ENCODE data around the gene MSMB. TPM values are rescaled to one million over a fixed set of nuclear protein-coding genes. Genes with fewer than 3 reads are reported as not detected.
A peak's percentile ranks its signal among the peaks of the same experiment; 100 is the strongest.

MSMB gene
- total and polyA plus RNA-seq, 9 of the 15 experiments (the other 6 are each of a cell fraction or from before 2014, with no cell fraction given) = 0.21 to 0.60 TPM; not detected in 7

- TF ChIP-seq MLX (CRISPR knock-in tag; conservative IDR thresholded peaks at IDR 0.05) (no peak), HMGN3 (IDR thresholded peaks at IDR 0.05; ENCODE audit: borderline replicate concordance, extremely low read depth, insufficient read length, low read depth, low read length) (peak; percentile 68), ETS1 (conservative IDR thresholded peaks at IDR 0.05; ENCODE audit: control insufficient read depth, low read depth, low read length) (peak; percentile 77; the same call in 1 of the 2 replicates), JUND (IDR thresholded peaks at IDR 0.05; ENCODE audit: borderline replicate concordance, low read depth, low read length) (peak; percentile 39; the same call in 1 of the 2 replicates), JUND (tag; IDR thresholded peaks at IDR 0.05; ENCODE audit: borderline replicate concordance, low read depth, low read length) (no peak; the same call in 2 of the 3 replicates), STAT6 (CRISPR knock-in tag; IDR thresholded peaks at IDR 0.05) (peak; percentile 44; the same call in 1 of the 2 replicates), HCFC1 (IDR thresholded peaks at IDR 0.05; ENCODE audit: low read depth, low read length) (peak; percentile 64), EGR1 (conservative IDR thresholded peaks at IDR 0.05) (peak; percentile 65), SIN3B (IDR thresholded peaks at IDR 0.05; ENCODE audit: low read depth) (peak; percentile 16; the same call in 1 of the 2 replicates), RBFOX2 (IDR thresholded peaks at IDR 0.05; ENCODE audit: low read depth, low read length) (peak; percentile 98), NRF1 (conservative IDR thresholded peaks at IDR 0.05 in 1 of 2, IDR thresholded peaks at IDR 0.05 in 1 of 2) (peak; percentile 93 to 95), RBBP5 (IDR thresholded peaks at IDR 0.05; ENCODE audit: borderline replicate concordance, insufficient read depth, low read length, poor library complexity, severe bottlenecking) (peak; percentile 92), HNRNPK (IDR thresholded peaks at IDR 0.05; ENCODE audit: low read depth, low read length, poor library complexity, severe bottlenecking) (no peak), GTF2B (IDR thresholded peaks at IDR 0.05; ENCODE audit: extremely low read depth, insufficient read length) (peak; percentile 80), MEF2D (tag; conservative IDR thresholded peaks at IDR 0.05; ENCODE audit: low read depth) (0 out of 2 replicates have a peak, but pooled peaks have one; percentile 24), ETS2 (tag; IDR thresholded peaks at IDR 0.05; ENCODE audit: borderline replicate concordance, poor library complexity, severe bottlenecking) (peak; percentile 41), PML (IDR thresholded peaks at IDR 0.05; ENCODE audit: low read length) (peak; percentile 70; the same call in 1 of the 2 replicates), TAF1 (IDR thresholded peaks at IDR 0.05; ENCODE audit: control insufficient read depth, extremely low read depth, insufficient read depth, low read length, severe bottlenecking) (peak; percentile 92), KLF1 (tag; IDR thresholded peaks at IDR 0.05) (0 out of 2 replicates have a peak, but pooled peaks have one; percentile 36)
These were observed 15.8 kb downstream of the MSMB start, which contains the start of gene NCOA4 (continued) for GRCh38 chr10:46030091-46030937.
